Measurements from ENCODE around the gene SMIM5. TPM values are rescaled to one million over a fixed set of nuclear protein-coding genes. Genes with fewer than 3 reads are reported as not detected.

Gene SMIM5
- total RNA-seq, 1 experiment from 2014 or later: 0.09 TPM

DNA sequence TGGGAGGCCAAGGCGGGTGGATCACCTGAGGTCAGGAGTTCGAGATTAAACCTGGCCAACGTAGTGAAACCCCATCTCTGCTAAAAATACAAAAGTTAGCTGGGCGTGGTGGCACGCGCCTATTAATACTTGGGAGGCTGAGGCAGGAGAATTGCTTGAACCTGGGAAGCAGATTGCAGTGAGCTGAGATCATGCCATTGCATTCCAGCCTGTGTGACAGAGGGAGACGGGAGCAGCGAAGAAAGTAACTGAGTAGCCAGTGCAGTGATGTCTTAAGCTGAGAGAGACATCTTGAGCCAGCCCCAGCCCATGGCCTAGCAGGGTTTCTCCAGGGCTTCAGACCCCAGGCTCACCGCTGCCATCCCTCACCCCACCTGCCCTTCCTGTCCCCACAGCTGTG, 9.8 kb upstream of the SMIM5 start:
- intact Hi-C loops (cut with micrococcal nuclease): no loop called here
- POLR2A ChIA-PET: interaction anchor here (0.6 to 2.9 kb wide), 3 partner anchors 10 to 45 kb away, joined by 3 to 15 read pairs (median 4); partner anchors contain the start of gene SMIM5
- no TSS peak for BruUV-seq (replicated peaks)
- DNase-seq (ENCODE audit: unreplicated experiment): no peak
- no peaks in the 10 kb centered on the region for H3K9me3 Mint-ChIP-seq (ENCODE audit: unreplicated experiment)
- CTCF ChIA-PET: interaction anchor here (0.6 to 3.2 kb wide), 2 partner anchors 10 to 116 kb away, joined by 3 to 27 read pairs; partner anchors contain the start of gene SMIM5
- H3K27ac Mint-ChIP-seq (ENCODE audit: low read depth, unreplicated experiment): no peak overlapping the region
- H3K27me3 Mint-ChIP-seq (ENCODE audit: insufficient read depth, unreplicated experiment): peaks cover 17% of the 10 kb centered on the region
- no peaks in the 10 kb centered on the region for H3K4me1 Mint-ChIP-seq (ENCODE audit: insufficient read depth, unreplicated experiment)
- no peak overlapping the region for H3K4me3 Mint-ChIP-seq (ENCODE audit: unreplicated experiment)
- no peaks in the 10 kb centered on the region for H3K36me3 Mint-ChIP-seq (ENCODE audit: insufficient read depth, unreplicated experiment)
- TF ChIP-seq, protein P1, sequence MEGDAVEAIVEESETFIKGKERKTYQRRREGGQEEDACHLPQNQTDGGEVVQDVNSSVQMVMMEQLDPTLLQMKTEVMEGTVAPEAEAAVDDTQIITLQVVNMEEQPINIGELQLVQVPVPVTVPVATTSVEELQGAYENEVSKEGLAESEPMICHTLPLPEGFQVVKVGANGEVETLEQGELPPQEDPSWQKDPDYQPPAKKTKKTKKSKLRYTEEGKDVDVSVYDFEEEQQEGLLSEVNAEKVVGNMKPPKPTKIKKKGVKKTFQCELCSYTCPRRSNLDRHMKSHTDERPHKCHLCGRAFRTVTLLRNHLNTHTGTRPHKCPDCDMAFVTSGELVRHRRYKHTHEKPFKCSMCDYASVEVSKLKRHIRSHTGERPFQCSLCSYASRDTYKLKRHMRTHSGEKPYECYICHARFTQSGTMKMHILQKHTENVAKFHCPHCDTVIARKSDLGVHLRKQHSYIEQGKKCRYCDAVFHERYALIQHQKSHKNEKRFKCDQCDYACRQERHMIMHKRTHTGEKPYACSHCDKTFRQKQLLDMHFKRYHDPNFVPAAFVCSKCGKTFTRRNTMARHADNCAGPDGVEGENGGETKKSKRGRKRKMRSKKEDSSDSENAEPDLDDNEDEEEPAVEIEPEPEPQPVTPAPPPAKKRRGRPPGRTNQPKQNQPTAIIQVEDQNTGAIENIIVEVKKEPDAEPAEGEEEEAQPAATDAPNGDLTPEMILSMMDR (IDR thresholded peaks at IDR 0.05; ENCODE audit: unreplicated experiment): no peak

DNA sequence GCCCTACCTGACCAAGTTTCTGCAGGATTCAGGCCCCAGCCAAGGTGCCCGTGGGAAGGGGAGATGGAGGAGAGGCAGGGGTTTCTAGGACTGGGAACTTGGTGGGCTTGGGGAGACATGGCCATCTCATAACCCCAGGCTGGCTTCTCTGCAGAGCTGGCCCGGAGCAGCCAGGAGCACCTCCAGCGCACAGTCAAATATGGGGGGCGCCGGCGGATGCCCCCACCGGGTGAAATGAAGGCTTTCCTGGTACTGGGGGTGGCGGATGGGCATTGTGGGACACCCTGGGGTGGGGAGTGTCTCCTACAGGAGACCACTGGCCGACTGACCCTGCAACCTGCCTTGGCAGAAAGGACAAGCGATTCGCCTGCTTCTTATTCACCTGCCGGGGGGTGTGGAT, 9.2 kb upstream of the SMIM5 start:
- ChIA-PET CTCF (interaction anchor here (0.5 to 3.2 kb wide), 3 partner anchors 9 to 67 kb away, joined by 3 to 27 read pairs (median 5); partner anchors contain the start of gene SMIM5), POLR2A (interaction anchor here (0.6 to 2.9 kb wide), 4 partner anchors 9 to 45 kb away, joined by 3 to 15 read pairs (median 4); partner anchors contain the start of gene SMIM5)
- H3K9me3 Mint-ChIP-seq (ENCODE audit: unreplicated experiment): no peaks in the 10 kb centered on the region
- no peaks in the 10 kb centered on the region for H3K4me1 Mint-ChIP-seq (ENCODE audit: insufficient read depth, unreplicated experiment)
- H3K27ac Mint-ChIP-seq (ENCODE audit: low read depth, unreplicated experiment): no peak overlapping the region
- DNase-seq (ENCODE audit: unreplicated experiment): no peak
- no peaks in the 10 kb centered on the region for H3K36me3 Mint-ChIP-seq (ENCODE audit: insufficient read depth, unreplicated experiment)
- H3K27me3 Mint-ChIP-seq (ENCODE audit: insufficient read depth, unreplicated experiment): peaks cover 17% of the 10 kb centered on the region
- no TSS peak for BruUV-seq (replicated peaks)
- TF ChIP-seq, protein P1 (IDR thresholded peaks at IDR 0.05; ENCODE audit: unreplicated experiment): no peak
- H3K4me3 Mint-ChIP-seq (ENCODE audit: unreplicated experiment): no peak overlapping the region
- intact Hi-C loops (cut with micrococcal nuclease): no loop called here

DNA sequence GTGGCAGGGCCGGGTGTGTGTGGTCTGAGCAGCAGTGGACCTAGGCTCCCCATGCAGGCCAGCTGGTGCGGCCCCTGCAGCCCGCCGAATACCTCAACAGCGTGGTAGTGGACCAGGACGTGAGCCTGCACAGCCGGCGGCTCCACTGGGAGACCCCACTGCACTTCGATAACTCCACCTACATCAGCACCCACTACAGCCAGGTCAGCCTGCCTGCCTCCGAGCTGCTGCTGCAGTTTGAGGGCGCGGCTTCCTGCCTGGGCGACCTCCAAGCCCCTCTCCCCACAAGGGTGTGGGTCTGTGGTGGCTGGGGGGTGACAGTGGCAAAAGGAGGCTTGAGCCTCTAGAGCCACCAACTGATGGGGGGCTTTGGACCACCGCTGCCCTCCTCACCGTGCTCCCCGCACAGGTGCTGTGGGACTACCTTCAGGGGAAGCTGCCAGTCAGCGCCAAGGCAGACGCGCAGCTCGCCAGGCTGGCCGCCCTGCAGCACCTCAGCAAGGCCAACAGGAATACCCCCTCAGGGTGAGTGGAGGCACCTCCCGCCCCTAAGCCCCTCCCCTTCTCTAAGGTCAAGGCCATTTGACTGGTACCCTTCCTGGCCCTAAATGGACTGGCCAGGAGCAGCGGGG, 8.4 kb upstream of the SMIM5 start:
- Mint-ChIP-seq H3K27ac (ENCODE audit: low read depth, unreplicated experiment) (no peak overlapping the region), H3K4me3 (ENCODE audit: unreplicated experiment) (no peak overlapping the region), H3K4me1 (ENCODE audit: insufficient read depth, unreplicated experiment) (no peaks in the 10 kb centered on the region), H3K36me3 (ENCODE audit: insufficient read depth, unreplicated experiment) (no peaks in the 10 kb centered on the region), H3K27me3 (ENCODE audit: insufficient read depth, unreplicated experiment) (peaks cover 17% of the 10 kb centered on the region), H3K9me3 (ENCODE audit: unreplicated experiment) (no peaks in the 10 kb centered on the region)
- no TSS peak for BruUV-seq (replicated peaks)
- ChIA-PET POLR2A (interaction anchor here (1.2 to 2.9 kb wide), 4 partner anchors 8 to 30 kb away, joined by 3 to 15 read pairs (median 4); partner anchors contain the start of gene SMIM5), CTCF (interaction anchor here (0.5 to 3.2 kb wide), 6 partner anchors 9 to 149 kb away, joined by 3 to 27 read pairs (median 4); partner anchors contain the start of gene SMIM5)
- TF ChIP-seq, protein P1 (IDR thresholded peaks at IDR 0.05; ENCODE audit: unreplicated experiment): no peak
- intact Hi-C loops (cut with micrococcal nuclease): no loop called here
- no peak for DNase-seq (ENCODE audit: unreplicated experiment)

DNA sequence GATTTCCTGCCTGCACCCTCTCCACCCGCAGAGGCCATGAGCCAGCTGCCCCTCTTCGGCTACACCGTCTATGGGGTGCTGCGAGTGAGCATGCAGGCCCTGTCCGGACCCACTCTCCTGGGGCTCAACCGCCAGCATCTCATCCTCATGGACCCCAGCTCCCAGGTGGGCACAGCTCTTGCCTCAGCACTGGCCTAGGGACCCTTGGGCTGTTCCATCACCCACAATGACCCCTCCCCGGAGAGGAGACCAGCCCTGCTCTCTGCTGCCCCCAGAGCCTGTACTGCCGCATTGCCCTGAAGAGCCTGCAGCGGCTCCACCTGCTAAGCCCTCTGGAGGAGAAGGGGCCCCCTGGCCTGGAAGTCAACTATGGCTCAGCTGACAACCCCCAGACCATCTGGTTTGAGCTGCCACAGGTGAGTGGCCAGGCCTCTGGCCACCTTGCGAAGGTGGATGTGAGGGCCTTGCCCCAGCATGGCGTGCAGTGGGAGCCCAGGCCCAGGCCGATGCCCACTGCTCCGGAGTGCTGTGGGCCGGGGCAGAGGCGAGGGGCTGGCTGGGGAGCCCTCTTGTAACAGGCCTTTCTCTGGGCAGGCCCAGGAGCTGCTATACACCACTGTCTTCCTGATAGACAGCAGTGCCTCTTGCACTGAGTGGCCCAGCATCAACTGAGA, 7.3 kb upstream of the SMIM5 start:
- intact Hi-C loops (cut with micrococcal nuclease): no loop called here
- TF ChIP-seq, protein P1 (IDR thresholded peaks at IDR 0.05; ENCODE audit: unreplicated experiment): peak; percentile 52
- ChIA-PET POLR2A (interaction anchor here (1.2 kb wide), 1 partner anchor 9 kb away, joined by 5 read pairs; no protein-coding TSS in a partner anchor), CTCF (interaction anchor here (0.9 to 3.2 kb wide), 6 partner anchors 7 to 162 kb away, joined by 3 to 27 read pairs (median 4); partner anchors contain the start of gene SMIM5)
- Mint-ChIP-seq H3K27me3 (ENCODE audit: insufficient read depth, unreplicated experiment) (peaks cover 17% of the 10 kb centered on the region), H3K36me3 (ENCODE audit: insufficient read depth, unreplicated experiment) (peaks cover 8% of the 10 kb centered on the region), H3K4me3 (ENCODE audit: unreplicated experiment) (no peak overlapping the region), H3K9me3 (ENCODE audit: unreplicated experiment) (no peaks in the 10 kb centered on the region), H3K27ac (ENCODE audit: low read depth, unreplicated experiment) (no peak overlapping the region), H3K4me1 (ENCODE audit: insufficient read depth, unreplicated experiment) (no peaks in the 10 kb centered on the region)
- DNase-seq (ENCODE audit: unreplicated experiment): peak; percentile 24
- no TSS peak for BruUV-seq (replicated peaks)

Data from MCF 10A (cell line).